Stimulated activated naive B cell treated with anti-CD40 and anti-IgM and Interleukin-4, amounts not matched to agents 10 μg/mL and 1 μg/mL and 100 μg/mL, for 72 hours (primary cell): Measurements from ENCODE around the gene FNDC10.
"Not testable (repeated sequence)": the region's sequence is repeated elsewhere in the genome, so short reads cannot be mapped to it uniquely, and the experiment has no call there.

Source experiments
- ATAC-seq, 2 donors: fragments of 150-1000 bp; cut with Tn5 transposase; replicated peaks; 2 replicates each; pipeline ENCODE4 v1.10.0; 2021; ENCODE audit warnings: moderate library complexity in 1 of 2
- DNase-seq: peaks from one replicate; pipeline ENCODE4 v3.0.0; 2021
- H3K27ac Mint-ChIP-seq: one replicate; pipeline ENCODE4 v1.8.0; 2022; ENCODE audit warnings: mild to moderate bottlenecking, mixed read lengths
- H3K27me3 Mint-ChIP-seq, 2 donors: one replicate each; pipeline ENCODE4 v1.8.0; 2022; ENCODE audit warnings: mixed read lengths in 2 of 2
- H3K36me3 Mint-ChIP-seq, 2 donors: one replicate each; pipeline ENCODE4 v1.8.0; 2022; ENCODE audit warnings: mixed read lengths in 2 of 2, mild to moderate bottlenecking in 1 of 2
- H3K4me1 Mint-ChIP-seq, 2 donors: one replicate each; pipeline ENCODE4 v1.8.0; 2022; ENCODE audit warnings: mixed read lengths in 2 of 2, mild to moderate bottlenecking in 1 of 2
- H3K4me3 Mint-ChIP-seq, 2 donors: one replicate each; pipeline ENCODE4 v1.8.0; 2022; ENCODE audit warnings: mild to moderate bottlenecking in 2 of 2, mixed read lengths in 2 of 2, moderate library complexity in 1 of 2
- H3K9me3 Mint-ChIP-seq, 2 donors: one replicate each; pipeline ENCODE4 v1.8.0; 2022; ENCODE audit warnings: mixed read lengths in 2 of 2, mild to moderate bottlenecking in 1 of 2

The FNDC10 gene

GRCh38 chr1:1563688-1564087 is 36.2 kb downstream of the FNDC10 start:
- ATAC-seq (no peak), DNase-seq (no peak)
- peaks cover 42 to 50% of the 10 kb centered on the region in 2 donors for H3K36me3 Mint-ChIP-seq
- no peak overlapping the region for H3K4me3 Mint-ChIP-seq
- peaks cover 18 to 30% of the 10 kb centered on the region in 2 donors for H3K4me1 Mint-ChIP-seq
- H3K9me3 Mint-ChIP-seq: no peaks in the 10 kb centered on the region
- no peak overlapping the region for H3K27ac Mint-ChIP-seq
- no peaks in the 10 kb centered on the region for H3K27me3 Mint-ChIP-seq

GRCh38 chr1:1562556-1563195 is 37.3 kb downstream of the FNDC10 start:
- H3K36me3 Mint-ChIP-seq: peaks cover 43 to 52% of the 10 kb centered on the region in 2 donors
- no peak overlapping the region for H3K27ac Mint-ChIP-seq
- no peaks in the 10 kb centered on the region for H3K9me3 Mint-ChIP-seq
- no peaks in the 10 kb centered on the region for H3K27me3 Mint-ChIP-seq
- DNase-seq (no peak), ATAC-seq (no peak)
- no peak overlapping the region for H3K4me3 Mint-ChIP-seq
- H3K4me1 Mint-ChIP-seq: peaks cover 20 to 30% of the 10 kb centered on the region in 2 donors

- ATAC-seq (no peak), DNase-seq (no peak)
- Mint-ChIP-seq H3K27ac (peak overlapping the region; percentile 11), H3K36me3 (peaks cover 39 to 45% of the 10 kb centered on the region in 2 donors), H3K4me3 (no peak overlapping the region), H3K4me1 (peaks cover 13 to 24% of the 10 kb centered on the region in 2 donors), H3K27me3 (no peaks in the 10 kb centered on the region), H3K9me3 (no peaks in the 10 kb centered on the region)
Measured at GRCh38 chr1:1561801-1562470, 38.0 kb downstream of the FNDC10 start.

- Mint-ChIP-seq H3K4me3 (no peak overlapping the region), H3K36me3 (peaks cover 37 to 42% of the 10 kb centered on the region in 2 donors), H3K27me3 (no peaks in the 10 kb centered on the region), H3K4me1 (peaks cover 9 to 22% of the 10 kb centered on the region in 2 donors), H3K27ac (no peak overlapping the region), H3K9me3 (no peaks in the 10 kb centered on the region)
- DNase-seq (no peak), ATAC-seq (no peak)
Measured at GRCh38 chr1:1560178-1560577, 39.8 kb downstream of the FNDC10 start.

GRCh38 chr1:1559066-1559465 is 40.9 kb downstream of the FNDC10 start:
- peak overlapping the region; percentile 60 for H3K27ac Mint-ChIP-seq

GRCh38 chr1:1558591-1558990 is 41.3 kb downstream of the FNDC10 start:
- no peak overlapping the region for H3K4me3 Mint-ChIP-seq
- H3K27me3 Mint-ChIP-seq: no peaks in the 10 kb centered on the region
- ATAC-seq (no peak), DNase-seq (no peak)
- peak overlapping the region; percentile 60 for H3K27ac Mint-ChIP-seq
- H3K9me3 Mint-ChIP-seq: no peaks in the 10 kb centered on the region
- H3K36me3 Mint-ChIP-seq: peaks cover 26 to 32% of the 10 kb centered on the region in 2 donors
- H3K4me1 Mint-ChIP-seq: peaks cover 9 to 22% of the 10 kb centered on the region in 2 donors

More at GRCh38 chr1:1559066-1559465, 40.9 kb downstream of the FNDC10 start:
- H3K36me3 Mint-ChIP-seq: peaks cover 30 to 37% of the 10 kb centered on the region in 2 donors
- H3K27me3 Mint-ChIP-seq: no peaks in the 10 kb centered on the region
- H3K4me1 Mint-ChIP-seq: peaks cover 9 to 22% of the 10 kb centered on the region in 2 donors
- ATAC-seq (no peak), DNase-seq (no peak)
- H3K9me3 Mint-ChIP-seq: no peaks in the 10 kb centered on the region
- H3K4me3 Mint-ChIP-seq: no peak overlapping the region

GRCh38 chr1:1557688-1558087 is 42.2 kb downstream of the FNDC10 start:
- H3K4me3 Mint-ChIP-seq, ATAC-seq, H3K27me3 Mint-ChIP-seq, DNase-seq, H3K9me3 Mint-ChIP-seq, H3K27ac Mint-ChIP-seq: not testable (repeated sequence)
- peaks cover 9 to 21% of the 10 kb centered on the region in 2 donors for H3K4me1 Mint-ChIP-seq
- peaks cover 22 to 28% of the 10 kb centered on the region in 2 donors for H3K36me3 Mint-ChIP-seq

- not testable (repeated sequence) for H3K9me3 Mint-ChIP-seq, ATAC-seq, H3K27me3 Mint-ChIP-seq, DNase-seq, H3K27ac Mint-ChIP-seq, H3K4me3 Mint-ChIP-seq
- peaks cover 20 to 23% of the 10 kb centered on the region in 2 donors for H3K36me3 Mint-ChIP-seq
- H3K4me1 Mint-ChIP-seq: peaks cover 9 to 25% of the 10 kb centered on the region in 2 donors
Measured at GRCh38 chr1:1556961-1557360, 43.0 kb downstream of the FNDC10 start.

- Mint-ChIP-seq H3K36me3 (peaks cover 15 to 23% of the 10 kb centered on the region in 2 donors), H3K27me3 (no peaks in the 10 kb centered on the region), H3K4me1 (peaks cover 9 to 22% of the 10 kb centered on the region in 2 donors), H3K4me3 (no peak overlapping the region), H3K27ac (peak overlapping the region; percentile 25), H3K9me3 (no peaks in the 10 kb centered on the region)
- ATAC-seq (no peak), DNase-seq (no peak)
Measured at GRCh38 chr1:1556505-1556904, 43.4 kb downstream of the FNDC10 start.

GRCh38 chr1:1554926-1555915 is 44.7 kb downstream of the FNDC10 start:
- H3K9me3 Mint-ChIP-seq: no peaks in the 10 kb centered on the region
- no peak overlapping the region for H3K4me3 Mint-ChIP-seq
- no peaks in the 10 kb centered on the region for H3K27me3 Mint-ChIP-seq
- DNase-seq (no peak), ATAC-seq (peak in 1 of 2 donors; percentile 19)
- peak overlapping the region; percentile 34 for H3K27ac Mint-ChIP-seq
- H3K36me3 Mint-ChIP-seq: peaks cover 11 to 18% of the 10 kb centered on the region in 2 donors
- peaks cover 7 to 32% of the 10 kb centered on the region in 2 donors for H3K4me1 Mint-ChIP-seq

GRCh38 chr1:1554550-1554925 is 45.4 kb downstream of the FNDC10 start:
- Mint-ChIP-seq H3K4me1 (peaks cover 7 to 36% of the 10 kb centered on the region in 2 donors), H3K36me3 (peaks cover 11 to 20% of the 10 kb centered on the region in 2 donors), H3K9me3 (no peaks in the 10 kb centered on the region), H3K4me3 (no peak overlapping the region), H3K27ac (peak overlapping the region; percentile 76), H3K27me3 (no peaks in the 10 kb centered on the region)
- ATAC-seq (no peak), DNase-seq (no peak)

GRCh38 chr1:1553821-1554494 is 46.0 kb downstream of the FNDC10 start:
- Mint-ChIP-seq H3K36me3 (peaks cover 9 to 20% of the 10 kb centered on the region in 2 donors), H3K4me3 (no peak overlapping the region), H3K27ac (peak overlapping the region; percentile 76), H3K9me3 (no peaks in the 10 kb centered on the region), H3K27me3 (no peaks in the 10 kb centered on the region), H3K4me1 (peaks cover 7 to 36% of the 10 kb centered on the region in 2 donors)
- ATAC-seq: no peak
- no peak for DNase-seq

- DNase-seq (no peak), ATAC-seq (no peak)
- no peak overlapping the region for H3K4me3 Mint-ChIP-seq
- peaks cover 8 to 18% of the 10 kb centered on the region in 2 donors for H3K36me3 Mint-ChIP-seq
- H3K27me3 Mint-ChIP-seq: no peaks in the 10 kb centered on the region
- H3K9me3 Mint-ChIP-seq: no peaks in the 10 kb centered on the region
- no peak overlapping the region for H3K27ac Mint-ChIP-seq
- peaks cover 5 to 40% of the 10 kb centered on the region in 2 donors for H3K4me1 Mint-ChIP-seq
Measured at GRCh38 chr1:1552263-1552639, 47.7 kb downstream of the FNDC10 start.
